Smooth muscle cell (in vitro differentiated cells): ENCODE data around the gene ALKBH6. TPM values are rescaled to one million over a fixed set of nuclear protein-coding genes. Genes with fewer than 3 reads are reported as not detected.
A peak's percentile ranks its signal among the peaks of the same experiment; 100 is the strongest.

Source experiments
- DNase-seq: peaks from one replicate; lab custom pipeline; 2025; ENCODE audit not compliant: unreplicated experiment; lab: John Stamatoyannopoulos, UW
- H2AFZ ChIP-seq: fragments of 200-600 bp; sonication (generic); 2 replicates; pipeline ENCODE4 v1.6.0; 2016; ENCODE audit warnings: antibody characterized with exemption, low read depth, mild to moderate bottlenecking
- H3F3A ChIP-seq: fragments of 200-600 bp; sonication (generic); 2 replicates; pipeline ENCODE4 v1.6.0; 2017; ENCODE audit warnings: antibody characterized with exemption, low read depth
- H3K27ac ChIP-seq: fragments of 200-600 bp; sonication (generic); 2 replicates; pipeline ENCODE4 v1.5.1; 2016; ENCODE audit warnings: low read depth, mild to moderate bottlenecking
- H3K27me3 ChIP-seq: fragments of 200-600 bp; sonication (generic); 2 replicates; pipeline ENCODE4 v1.6.1; 2016; ENCODE audit warnings: low read depth, mild to moderate bottlenecking
- H3K36me3 ChIP-seq: fragments of 200-600 bp; sonication (generic); 2 replicates; pipeline ENCODE4 v1.5.1; 2016; ENCODE audit warnings: low read depth
- H3K4me1 ChIP-seq: fragments of 200-600 bp; sonication (generic); 2 replicates; pipeline ENCODE4 v1.5.1; 2016; ENCODE audit warnings: low read depth
- H3K4me2 ChIP-seq: fragments of 200-600 bp; sonication (generic); 2 replicates; pipeline ENCODE4 v1.6.0; 2016; ENCODE audit warnings: mild to moderate bottlenecking
- H3K4me3 ChIP-seq: fragments of 200-600 bp; sonication (generic); 2 replicates; pipeline ENCODE4 v1.5.1; 2016; ENCODE audit warnings: mild to moderate bottlenecking
- H3K79me2 ChIP-seq: fragments of 200-600 bp; sonication (generic); 2 replicates; pipeline ENCODE4 v1.6.0; 2016; ENCODE audit warnings: low read depth, mild to moderate bottlenecking
- H3K9ac ChIP-seq: fragments of 200-600 bp; sonication (generic); 2 replicates; pipeline ENCODE4 v1.6.0; 2016; ENCODE audit warnings: low read depth
- H3K9me3 ChIP-seq: fragments of 200-600 bp; sonication (generic); replicated peaks from 2 replicates; pipeline ENCODE4 v1.5.1; 2016; ENCODE audit warnings: low read depth
- H4K20me1 ChIP-seq: fragments of 200-600 bp; sonication (generic); 2 replicates; pipeline ENCODE4 v1.6.0; 2016; ENCODE audit warnings: low read depth
- CTCF ChIP-seq: fragments of 200-600 bp; sonication (generic); IDR thresholded peaks from 2 replicates; pipeline ENCODE4 v1.5.1; 2017; ENCODE audit warnings: borderline replicate concordance, mild to moderate bottlenecking, antibody characterized with exemption; ENCODE audit not compliant: insufficient read depth, poor library complexity, severe bottlenecking
- WGBS: methylation state at CpG from one replicate; pipeline ENCODE4 v1.1.7; 2016; ENCODE audit warnings: low lambda C conversion rate; 5-methylcytosine and 5-hydroxymethylcytosine counted together
- polyA plus RNA-seq: library from polyadenylated mRNA; unstranded; fragments of >200 nt; fragmentation: Nextera tagmentation; extraction: Ambion mirVana; gene quantifications from 2 replicates; pipeline ENCODE4 v1.2.1, GENCODE V29; 2016
- total RNA-seq: library from RNA; depleted of rRNA; stranded (reverse); fragments of >200 nt; gene quantifications from 2 replicates; pipeline ENCODE4 v1.2.3, GENCODE V29; 2014

Gene ALKBH6
- total and polyA plus RNA-seq, 2 experiments from 2014 or later = 26.2 to 36.1 TPM

DNA sequence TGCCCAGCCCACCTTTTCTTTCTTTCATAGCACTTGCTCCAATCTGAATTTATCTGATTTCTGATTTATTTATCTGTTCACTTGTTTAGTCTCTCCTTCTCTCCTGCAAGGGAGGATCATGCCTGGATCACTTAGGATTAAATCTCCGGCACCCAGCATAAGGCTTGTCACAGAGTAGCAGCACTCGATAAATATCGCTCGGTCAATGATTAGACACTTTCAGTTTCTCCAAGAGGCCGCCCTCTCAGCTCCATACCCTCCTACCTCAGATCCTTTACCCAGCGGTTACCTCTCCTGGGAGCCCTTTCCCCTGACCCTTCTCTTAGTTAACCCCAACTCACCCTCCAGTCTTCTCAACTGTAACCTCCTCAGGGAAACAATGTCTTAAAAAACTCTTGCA lies 17.3 kb upstream of the ALKBH6 start:
- Histone ChIP-seq H3K4me2 (peak overlapping the region; percentile 98), H3F3A (peaks cover 4% of the 10 kb centered on the region), H3K79me2 (peaks cover 5% of the 10 kb centered on the region), H3K4me3 (peak overlapping the region; percentile 97), H3K27me3 (no peaks in the 10 kb centered on the region), H4K20me1 (no peaks in the 10 kb centered on the region), H3K9me3 (no peaks in the 10 kb centered on the region), H3K9ac (no peak overlapping the region), H3K27ac (no peak overlapping the region), H3K4me1 (peaks cover 13% of the 10 kb centered on the region), H2AFZ (no peak overlapping the region), H3K36me3 (no peaks in the 10 kb centered on the region)
- no peak for DNase-seq
- 96% methylated on average over 6 of the region's 6 CpGs for WGBS
- no peak for TF ChIP-seq CTCF

DNA sequence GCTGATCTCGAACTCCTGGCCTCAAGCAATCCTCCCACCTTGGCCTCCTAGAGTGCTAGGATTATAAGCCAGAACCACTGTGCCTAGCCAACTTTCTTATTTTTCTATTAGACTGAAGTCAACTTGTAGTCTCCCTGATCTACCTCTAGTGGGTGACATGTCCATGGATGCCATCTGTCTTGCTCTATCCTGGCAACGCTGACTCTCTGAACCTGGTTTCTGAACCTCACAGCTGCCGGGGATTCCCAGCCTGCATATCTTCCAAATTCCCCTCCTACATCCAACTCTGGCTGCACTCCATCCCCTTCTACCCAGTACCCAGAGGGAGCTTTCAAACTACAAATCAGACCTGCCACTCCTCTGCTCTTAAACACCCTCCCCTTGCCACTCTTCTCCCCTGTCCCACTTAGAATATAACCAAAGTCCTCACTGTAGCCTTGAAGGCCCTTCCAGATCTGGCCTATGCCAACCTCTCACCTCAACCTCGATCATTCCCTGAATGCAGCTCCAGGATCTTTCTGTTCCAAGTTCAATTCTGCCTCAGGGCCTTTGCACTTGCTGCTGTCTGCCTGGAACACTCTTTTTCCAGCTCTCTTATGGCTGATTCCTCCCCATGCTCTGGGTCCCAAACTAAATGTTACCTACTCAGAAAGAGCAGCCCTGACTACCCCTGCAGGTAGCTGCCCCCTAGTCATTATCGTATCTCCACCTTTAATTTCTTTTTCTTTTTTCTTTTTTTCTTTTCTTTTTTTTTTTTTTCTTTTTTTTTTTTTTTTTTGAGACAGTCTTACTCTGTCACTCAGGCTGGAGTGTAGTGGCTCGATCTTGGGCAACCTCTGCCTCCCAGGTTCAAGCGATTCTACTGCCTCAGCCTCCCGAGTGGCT lies 16.5 kb upstream of the ALKBH6 start:
- Histone ChIP-seq H3K9me3 (no peaks in the 10 kb centered on the region), H4K20me1 (no peaks in the 10 kb centered on the region), H3K4me3 (no peak overlapping the region), H3K36me3 (no peaks in the 10 kb centered on the region), H3K79me2 (peaks cover 5% of the 10 kb centered on the region), H3F3A (peaks cover 4% of the 10 kb centered on the region), H3K4me2 (no peak overlapping the region), H2AFZ (no peak overlapping the region), H3K4me1 (peaks cover 13% of the 10 kb centered on the region), H3K9ac (no peak overlapping the region), H3K27ac (no peak overlapping the region), H3K27me3 (no peaks in the 10 kb centered on the region)
- WGBS = 95% methylated on average over 8 of the region's 8 CpGs
- no peak for TF ChIP-seq CTCF
- DNase-seq = no peak

GRCh38 chr19:36028313-36029041 lies 14.5 kb upstream of the ALKBH6 start:
- H3F3A ChIP-seq = peaks cover 4% of the 10 kb centered on the region
- 94% methylated on average over 10 of the region's 10 CpGs for WGBS
- H3K4me1 ChIP-seq = peaks cover 13% of the 10 kb centered on the region
- peaks cover 5% of the 10 kb centered on the region for H3K79me2 ChIP-seq
- no peaks in the 10 kb centered on the region for H3K27me3 ChIP-seq
- H4K20me1 ChIP-seq = no peaks in the 10 kb centered on the region
- H3K4me3 ChIP-seq = no peak overlapping the region
- H3K9me3 ChIP-seq = no peaks in the 10 kb centered on the region
- H3K36me3 ChIP-seq = no peaks in the 10 kb centered on the region
- H3K9ac ChIP-seq = no peak overlapping the region
- H3K27ac ChIP-seq = no peak overlapping the region
- no peak overlapping the region for H2AFZ ChIP-seq
- no peak for TF ChIP-seq CTCF
- DNase-seq = no peak
- H3K4me2 ChIP-seq = no peak overlapping the region
